Measurements from ENCODE around the gene ACADM.
"Not testable (repeated sequence)": the region's sequence is repeated elsewhere in the genome, so short reads cannot be mapped to it uniquely, and the experiment has no call there.

The ACADM gene

GRCh38 chr1:75771978-75772377 lies 47.5 kb downstream of the ACADM start:
- Histone ChIP-seq H3K4me1 (ENCODE audit: control insufficient read depth, insufficient read depth, low read length) (peaks cover 4% of the 10 kb centered on the region; the same call in 1 of the 2 replicates), H3K36me3 (ENCODE audit: control insufficient read depth, insufficient read depth, low read length) (no peaks in the 10 kb centered on the region), H3K9ac (ENCODE audit: low read length) (no peak overlapping the region), H3K9me3 (ENCODE audit: control insufficient read depth, insufficient read depth, low read depth, low read length) (peaks cover 4% of the 10 kb centered on the region), H3K4me3 (ENCODE audit: low read depth, low read length) (no peak overlapping the region), H3K27me3 (ENCODE audit: control insufficient read depth, insufficient read depth, low read length) (no peaks in the 10 kb centered on the region), H3K27ac (ENCODE audit: low read depth, low read length) (no peak overlapping the region)

GRCh38 chr1:75777812-75778211 lies 53.3 kb downstream of the ACADM start:
- not testable (repeated sequence) for H3K4me3 ChIP-seq (ENCODE audit: low read depth, low read length); H3K9ac ChIP-seq (ENCODE audit: low read length); H3K36me3 ChIP-seq (ENCODE audit: control insufficient read depth, insufficient read depth, low read length); H3K4me1 ChIP-seq (ENCODE audit: control insufficient read depth, insufficient read depth, low read length); H3K27me3 ChIP-seq (ENCODE audit: control insufficient read depth, insufficient read depth, low read length); H3K27ac ChIP-seq (ENCODE audit: low read depth, low read length)
- peaks cover 17% of the 10 kb centered on the region for H3K9me3 ChIP-seq (ENCODE audit: control insufficient read depth, insufficient read depth, low read depth, low read length)

DNA sequence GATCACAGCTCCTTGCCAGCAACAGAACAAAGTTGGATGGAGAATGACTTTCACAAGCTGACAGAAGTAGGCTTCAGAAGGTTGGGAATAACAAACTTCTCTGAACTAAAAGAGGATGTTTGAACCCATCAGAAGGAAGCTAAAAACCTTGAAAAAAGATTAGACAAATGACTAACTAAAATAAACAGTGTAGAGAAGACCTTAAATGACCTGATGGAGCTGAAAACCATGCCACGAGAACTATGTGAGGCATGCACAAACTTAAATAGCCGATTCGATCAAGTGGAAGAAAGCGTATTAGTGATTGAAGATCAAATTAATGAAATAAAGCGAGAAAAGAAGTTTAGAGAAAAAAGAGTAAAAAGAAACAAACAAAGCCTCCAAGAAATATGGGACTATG lies 54.2 kb downstream of the ACADM start:
- H3K4me3 ChIP-seq (ENCODE audit: low read depth, low read length); H3K4me1 ChIP-seq (ENCODE audit: control insufficient read depth, insufficient read depth, low read length); H3K36me3 ChIP-seq (ENCODE audit: control insufficient read depth, insufficient read depth, low read length); H3K27me3 ChIP-seq (ENCODE audit: control insufficient read depth, insufficient read depth, low read length); H3K9ac ChIP-seq (ENCODE audit: low read length); H3K27ac ChIP-seq (ENCODE audit: low read depth, low read length): not testable (repeated sequence)
- peaks cover 17% of the 10 kb centered on the region for H3K9me3 ChIP-seq (ENCODE audit: control insufficient read depth, insufficient read depth, low read depth, low read length)

GRCh38 chr1:75780183-75780582 lies 55.7 kb downstream of the ACADM start:
- H3K4me3 ChIP-seq (ENCODE audit: low read depth, low read length); H3K9ac ChIP-seq (ENCODE audit: low read length); H3K4me1 ChIP-seq (ENCODE audit: control insufficient read depth, insufficient read depth, low read length); H3K27me3 ChIP-seq (ENCODE audit: control insufficient read depth, insufficient read depth, low read length); H3K27ac ChIP-seq (ENCODE audit: low read depth, low read length); H3K36me3 ChIP-seq (ENCODE audit: control insufficient read depth, insufficient read depth, low read length): not testable (repeated sequence)
- H3K9me3 ChIP-seq (ENCODE audit: control insufficient read depth, insufficient read depth, low read depth, low read length), result peaks cover 17% of the 10 kb centered on the region

- H3K27me3 ChIP-seq (ENCODE audit: control insufficient read depth, insufficient read depth, low read length), result not testable (repeated sequence)
Measured at GRCh38 chr1:75783920-75784319, 59.4 kb downstream of the ACADM start.

DNA sequence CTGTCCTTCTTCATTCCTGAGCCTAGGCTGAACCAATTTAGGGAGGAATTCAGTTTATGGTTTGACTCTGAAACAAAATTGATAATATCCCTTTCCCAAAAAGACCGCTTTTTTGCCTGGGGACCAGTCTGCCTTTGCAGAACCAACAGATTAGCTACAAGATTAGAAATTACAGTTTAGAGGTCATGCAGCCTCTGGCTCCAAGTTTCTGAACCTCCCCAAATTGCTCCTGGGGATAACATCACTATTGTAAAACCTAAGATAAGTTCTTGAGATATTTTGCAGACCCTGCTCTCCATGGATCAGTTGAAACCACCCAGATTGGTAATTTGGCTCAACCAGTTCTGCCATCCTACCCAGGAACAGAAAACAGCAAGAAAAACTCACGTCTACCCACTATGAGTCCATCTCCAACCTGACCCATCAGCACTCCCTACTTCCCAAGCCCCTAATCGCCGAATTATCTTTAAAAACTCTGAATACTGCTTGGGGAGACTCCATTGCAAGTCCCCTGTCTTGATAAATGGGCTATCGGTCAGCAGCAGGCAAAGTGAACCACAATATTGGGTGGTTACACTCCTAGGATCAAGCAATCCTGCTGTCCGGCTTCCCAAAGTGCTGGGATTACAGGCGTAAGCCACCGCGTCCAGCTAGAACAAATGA lies 60.9 kb downstream of the ACADM start:
- peaks cover 3% of the 10 kb centered on the region; the same call in 1 of the 2 replicates for H3K4me1 ChIP-seq (ENCODE audit: control insufficient read depth, insufficient read depth, low read length)
- peaks cover 38% of the 10 kb centered on the region for H3K36me3 ChIP-seq (ENCODE audit: control insufficient read depth, insufficient read depth, low read length)
- no peaks in the 10 kb centered on the region for H3K9me3 ChIP-seq (ENCODE audit: control insufficient read depth, insufficient read depth, low read depth, low read length)
- peak overlapping the region; percentile 83 for H3K27ac ChIP-seq (ENCODE audit: low read depth, low read length)
- H3K4me3 ChIP-seq (ENCODE audit: low read depth, low read length), result peak overlapping the region; percentile 76
- no peaks in the 10 kb centered on the region for H3K27me3 ChIP-seq (ENCODE audit: control insufficient read depth, insufficient read depth, low read length)
- peak overlapping the region; percentile 91 for H3K9ac ChIP-seq (ENCODE audit: low read length)

More at GRCh38 chr1:75783920-75784319, 59.4 kb downstream of the ACADM start:
- H3K9ac ChIP-seq (ENCODE audit: low read length); H3K27ac ChIP-seq (ENCODE audit: low read depth, low read length); H3K9me3 ChIP-seq (ENCODE audit: control insufficient read depth, insufficient read depth, low read depth, low read length); H3K4me1 ChIP-seq (ENCODE audit: control insufficient read depth, insufficient read depth, low read length); H3K4me3 ChIP-seq (ENCODE audit: low read depth, low read length): not testable (repeated sequence)
- H3K36me3 ChIP-seq (ENCODE audit: control insufficient read depth, insufficient read depth, low read length), result peaks cover 23% of the 10 kb centered on the region

- Histone ChIP-seq H3K9me3 (ENCODE audit: control insufficient read depth, insufficient read depth, low read depth, low read length) (no peaks in the 10 kb centered on the region), H3K4me3 (ENCODE audit: low read depth, low read length) (peak within 1 kb of the TSS; percentile 76), H3K36me3 (ENCODE audit: control insufficient read depth, insufficient read depth, low read length) (peaks cover 46% of the 10 kb centered on the region), H3K27me3 (ENCODE audit: control insufficient read depth, insufficient read depth, low read length) (no peaks in the 10 kb centered on the region), H3K27ac (ENCODE audit: low read depth, low read length) (peak within 1 kb of the TSS; percentile 83), H3K9ac (ENCODE audit: low read length) (peak within 1 kb of the TSS; percentile 91), H3K4me1 (ENCODE audit: control insufficient read depth, insufficient read depth, low read length) (peaks cover 3% of the 10 kb centered on the region; the same call in 1 of the 2 replicates)
Measured at GRCh38 chr1:75785983-75786853, 61.7 kb downstream of the ACADM start, which contains the start of gene RABGGTB. Gene RABGGTB, plus strand, starts transcription at chr1:75786256. Its CDS starts 16 bp downstream, at chr1:75786272.

DNA sequence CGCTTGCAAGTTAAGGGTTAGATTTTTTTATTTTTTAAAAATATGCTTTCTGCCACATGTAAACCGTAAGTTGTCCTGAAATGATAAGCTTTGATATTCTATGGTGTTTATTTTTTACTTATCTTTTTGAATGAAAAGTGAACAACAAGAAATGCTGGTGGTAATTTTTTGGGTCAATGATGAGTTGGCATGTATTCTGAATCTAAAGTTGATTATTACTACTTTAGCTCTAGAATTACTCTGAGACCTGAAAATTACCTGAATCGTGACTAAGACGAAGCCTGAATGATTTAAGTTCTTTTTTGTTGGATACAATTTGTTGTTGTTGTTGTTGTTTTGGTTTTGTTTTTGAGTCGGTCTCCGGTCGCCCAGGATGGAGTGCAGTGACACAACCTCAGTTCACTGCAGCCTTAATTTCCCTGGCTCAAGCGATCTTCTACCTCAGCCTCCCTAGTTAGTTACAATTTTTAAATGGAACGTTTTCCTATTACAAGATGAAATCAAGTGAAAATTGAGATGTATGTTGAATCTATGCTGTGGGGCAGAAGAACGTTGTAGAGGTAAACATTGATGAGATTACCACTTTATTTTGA lies 62.5 kb downstream of the ACADM start:
- H3K9me3 ChIP-seq (ENCODE audit: control insufficient read depth, insufficient read depth, low read depth, low read length), result no peaks in the 10 kb centered on the region
- peaks cover 54% of the 10 kb centered on the region for H3K36me3 ChIP-seq (ENCODE audit: control insufficient read depth, insufficient read depth, low read length)
- peak overlapping the region; percentile 76 for H3K4me3 ChIP-seq (ENCODE audit: low read depth, low read length)
- peaks cover 3% of the 10 kb centered on the region; the same call in 1 of the 2 replicates for H3K4me1 ChIP-seq (ENCODE audit: control insufficient read depth, insufficient read depth, low read length)
- no peaks in the 10 kb centered on the region for H3K27me3 ChIP-seq (ENCODE audit: control insufficient read depth, insufficient read depth, low read length)
- peak overlapping the region; percentile 75 for H3K27ac ChIP-seq (ENCODE audit: low read depth, low read length)
- H3K9ac ChIP-seq (ENCODE audit: low read length), result peak overlapping the region; percentile 91

DNA sequence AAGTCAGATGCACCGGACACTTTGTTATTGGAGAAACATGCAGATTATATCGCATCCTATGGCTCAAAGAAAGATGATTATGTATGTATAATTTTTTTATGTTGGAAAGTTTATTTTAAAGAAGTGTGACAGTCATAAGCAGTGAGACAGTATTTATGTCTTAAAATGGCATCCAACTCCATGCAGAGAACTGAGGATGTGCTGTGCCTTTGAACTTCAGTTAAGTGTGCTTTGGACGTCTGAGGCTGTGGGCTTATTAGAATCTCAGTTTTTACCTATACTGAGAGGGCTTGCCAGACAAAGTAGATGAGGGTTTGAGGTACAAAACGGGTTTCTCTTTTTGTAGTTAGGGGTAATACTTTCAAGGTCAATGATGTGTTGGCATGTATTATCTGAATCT lies 63.0 kb downstream of the ACADM start:
- Histone ChIP-seq H3K27ac (ENCODE audit: low read depth, low read length) (peak overlapping the region; percentile 75), H3K4me1 (ENCODE audit: control insufficient read depth, insufficient read depth, low read length) (peaks cover 3% of the 10 kb centered on the region; the same call in 1 of the 2 replicates)

DNA sequence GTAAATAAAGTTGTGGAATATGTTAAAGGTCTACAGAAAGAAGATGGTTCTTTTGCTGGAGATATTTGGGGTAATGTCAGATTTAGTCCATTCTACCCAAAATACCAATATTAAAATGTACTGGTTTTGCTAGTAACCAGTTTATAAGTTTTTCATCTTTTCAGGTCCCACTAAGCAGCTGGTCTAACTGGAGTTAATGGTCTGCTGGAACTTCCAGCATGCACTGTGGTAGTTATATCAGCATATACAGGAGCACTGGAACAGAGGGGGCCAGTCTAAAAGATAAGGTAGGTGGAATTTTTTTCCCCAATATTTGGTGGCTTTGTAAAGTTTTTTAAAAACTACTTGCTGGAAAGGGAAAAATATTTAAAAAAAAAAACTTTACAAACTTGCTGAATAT lies 65.5 kb downstream of the ACADM start:
- Histone ChIP-seq H3K27ac (ENCODE audit: low read depth, low read length) (no peak overlapping the region), H3K9me3 (ENCODE audit: control insufficient read depth, insufficient read depth, low read depth, low read length) (no peaks in the 10 kb centered on the region), H3K4me3 (ENCODE audit: low read depth, low read length) (peak overlapping the region; percentile 76), H3K36me3 (ENCODE audit: control insufficient read depth, insufficient read depth, low read length) (peaks cover 83% of the 10 kb centered on the region), H3K27me3 (ENCODE audit: control insufficient read depth, insufficient read depth, low read length) (no peaks in the 10 kb centered on the region), H3K9ac (ENCODE audit: low read length) (no peak overlapping the region), H3K4me1 (ENCODE audit: control insufficient read depth, insufficient read depth, low read length) (peaks cover 3% of the 10 kb centered on the region; the same call in 1 of the 2 replicates)

More for the DNA sequence above, 63.0 kb downstream of the ACADM start:
- Histone ChIP-seq H3K4me3 (ENCODE audit: low read depth, low read length) (peak overlapping the region; percentile 76), H3K9me3 (ENCODE audit: control insufficient read depth, insufficient read depth, low read depth, low read length) (no peaks in the 10 kb centered on the region), H3K27me3 (ENCODE audit: control insufficient read depth, insufficient read depth, low read length) (no peaks in the 10 kb centered on the region), H3K9ac (ENCODE audit: low read length) (peak overlapping the region; percentile 91), H3K36me3 (ENCODE audit: control insufficient read depth, insufficient read depth, low read length) (peaks cover 59% of the 10 kb centered on the region)

Measured in HUES6 (cell line).